Motor neuron (in vitro differentiated cells): Measurements from ENCODE around the gene AKAP12. TPM values are rescaled to one million over a fixed set of nuclear protein-coding genes. Genes with fewer than 3 reads are reported as not detected.

Source experiments
- ATAC-seq, 8 experiments: fragments of 200-7000 bp; cut with Tn5 transposase; replicated peaks in 6 of 8; 2 replicates each; pipeline ENCODE4 v1.8.0; 2021; ENCODE audit warnings: mild to moderate bottlenecking in 8 of 8, moderate library complexity in 8 of 8
- H3K27ac ChIP-seq, 2 donors: fragments of 250-450 bp; sonication (Bioruptor Pico); 2 replicates each; pipeline ENCODE4 v1.9.0; 2021; ENCODE audit warnings: antibody characterized with exemption in 2 of 2, mild to moderate bottlenecking in 2 of 2, moderate library complexity in 1 of 2
- H3K4me1 ChIP-seq, 2 donors: fragments of 250-450 bp; sonication (Bioruptor Pico); replicated peaks in 1 of 2; 2 replicates each; pipeline ENCODE4 v1.6.1; 2021; ENCODE audit warnings: antibody characterized with exemption in 2 of 2, mild to moderate bottlenecking in 2 of 2, moderate library complexity in 1 of 2
- H3K4me3 ChIP-seq, 5 donors: fragments of 250-450 bp; sonication (Bioruptor Pico); 2 replicates each; pipeline ENCODE4 v1.9.0; 2021; ENCODE audit warnings: antibody characterized with exemption in 5 of 5, mild to moderate bottlenecking in 5 of 5, moderate library complexity in 4 of 5
- WGBS, 10 experiments: fragments of 450-650 bp; shearing (Covaris generic); methylation state at CpG; one replicate each; pipeline ENCODE4 v1.0.0; 2022; 5-methylcytosine and 5-hydroxymethylcytosine counted together
- in situ Hi-C, 9 experiments: fragments of 400-800 bp; cut with MboI; loops; one replicate each; pipeline ENCODE4 v1.15.0; 2021; ENCODE audit warnings: low sequenced_read_pairs in 9 of 9, low pct_unique_long_range_greater_than_20kb in 2 of 9; ENCODE audit not compliant: unreplicated experiment in 9 of 9
- total RNA-seq, 8 experiments: library from RNA; unstranded; fragments of 300-600 nt; gene quantifications; 2 replicates each; pipeline versions ENCODE4 v1.2.3 to v1.2.4, GENCODE V29; 2022

Gene AKAP12
- total RNA-seq, 8 experiments from 2014 or later = 71.1 to 553 (median 180) TPM

DNA sequence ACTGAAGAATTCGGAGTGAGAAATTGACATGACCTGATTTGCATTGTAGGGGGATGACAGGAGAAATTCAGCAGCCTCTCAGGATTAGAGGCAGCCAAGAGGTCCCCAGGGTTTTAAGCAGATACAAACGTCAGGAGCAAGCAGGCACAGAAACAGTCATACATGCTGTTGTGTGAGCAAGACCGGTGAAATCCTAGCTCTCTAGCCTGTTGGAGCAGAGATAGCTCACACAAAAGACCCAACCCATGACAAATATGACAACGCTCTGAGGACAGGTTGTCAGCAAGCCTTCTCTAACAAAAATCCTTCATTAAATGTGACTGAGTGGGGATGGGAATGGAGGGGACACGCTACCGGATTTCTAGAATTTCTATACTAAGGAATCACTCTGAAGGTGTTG is 23.0 kb upstream of the AKAP12 start:
- ATAC-seq = peak in 5 of 8 experiments; percentile 52 to 87 (median 69)
- H3K27ac ChIP-seq = peak overlapping the region in 1 of 2 donors; percentile 23
- H3K4me3 ChIP-seq = no peak overlapping the region
- H3K4me1 ChIP-seq = peaks cover 9 to 10% of the 10 kb centered on the region in 2 donors
- in situ Hi-C loops = no loop called here
- 36 to 93% (median 53%) methylated on average over 2 to 4 of the region's 6 CpGs; no CpG with 5 or more reads in 2 of the 10 experiments for WGBS, 10 experiments

DNA sequence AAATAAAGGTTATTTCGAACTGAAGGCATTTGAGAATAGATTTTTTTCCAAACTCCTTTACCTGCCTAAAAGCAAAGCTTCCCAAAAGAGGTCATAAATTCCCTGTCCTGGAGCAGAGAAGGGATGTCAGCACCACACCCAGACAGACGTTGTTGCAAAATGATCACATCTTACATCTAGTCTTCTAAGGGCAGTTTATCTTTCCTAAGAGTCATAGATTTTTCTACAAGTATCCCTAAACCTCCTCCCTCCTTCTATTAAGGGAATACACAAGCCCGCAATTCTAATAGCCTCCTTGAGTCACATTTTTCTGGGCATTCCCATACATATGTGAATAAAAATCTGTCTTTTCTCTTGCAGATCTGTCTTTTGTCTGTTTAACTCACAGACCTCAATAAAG is 20.6 kb upstream of the AKAP12 start:
- Histone ChIP-seq H3K4me3 (no peak overlapping the region), H3K27ac (no peak overlapping the region), H3K4me1 (peaks cover 9 to 10% of the 10 kb centered on the region in 2 donors)
- in situ Hi-C loops = no loop called here
- WGBS, 10 experiments = 9 to 100% (median 84%) methylated on average over 1 to 3 of the region's 3 CpGs; no CpG with 5 or more reads in 1 of the 10 experiments
- peak in 2 of 8 experiments; percentile 58 to 86 for ATAC-seq

GRCh38 chr6:151224076-151224475 is 15.7 kb upstream of the AKAP12 start:
- Histone ChIP-seq H3K4me1 (no peaks in the 10 kb centered on the region), H3K27ac (no peak overlapping the region), H3K4me3 (no peak overlapping the region)
- in situ Hi-C loops = no loop called here
- no peak for ATAC-seq

- H3K4me1 ChIP-seq = peaks cover 0 to 3% of the 10 kb centered on the region in 2 donors
- H3K4me3 ChIP-seq = no peak overlapping the region
- WGBS, 10 experiments = 68 to 100% (median 92%) methylated on average over 1 to 9 of the region's 11 CpGs
- no peak for ATAC-seq
- in situ Hi-C loops = no loop called here
- H3K27ac ChIP-seq = no peak overlapping the region
Measured at GRCh38 chr6:151225919-151226318, 13.8 kb upstream of the AKAP12 start.

DNA sequence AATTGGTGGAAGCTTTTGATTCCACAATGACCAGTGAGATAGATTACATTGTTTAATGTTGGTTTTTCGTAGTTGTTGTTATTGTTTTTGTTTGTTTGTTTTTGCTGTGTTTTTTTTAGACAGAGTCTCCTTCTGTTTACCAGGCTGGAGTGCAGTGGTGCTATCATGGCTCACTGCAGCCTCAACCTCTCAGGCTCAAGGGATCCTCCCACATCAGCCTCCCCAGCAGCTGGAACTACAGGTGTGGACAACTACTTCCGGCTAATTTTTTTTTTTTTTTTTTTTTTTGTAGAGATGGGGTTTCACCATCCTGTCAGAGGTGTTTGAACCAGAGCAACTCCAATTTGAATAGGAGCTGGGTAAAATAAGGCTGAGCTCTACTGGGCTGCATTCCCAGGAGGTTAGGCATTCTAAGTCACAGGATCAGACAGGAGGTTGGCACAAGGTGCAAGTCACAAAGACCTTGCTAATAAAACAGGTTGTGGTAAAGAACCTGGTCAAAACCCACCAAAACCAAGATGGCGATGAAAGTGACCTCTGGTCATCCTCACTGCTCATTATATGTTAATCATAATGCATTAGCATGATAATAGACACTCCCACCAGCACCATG is 10.9 kb upstream of the AKAP12 start:
- WGBS, 10 experiments = 60 to 100% (median 87%) methylated on average over 1 to 3 of the region's 3 CpGs; no CpG with 5 or more reads in 2 of the 10 experiments
- in situ Hi-C loops = no loop called here

DNA sequence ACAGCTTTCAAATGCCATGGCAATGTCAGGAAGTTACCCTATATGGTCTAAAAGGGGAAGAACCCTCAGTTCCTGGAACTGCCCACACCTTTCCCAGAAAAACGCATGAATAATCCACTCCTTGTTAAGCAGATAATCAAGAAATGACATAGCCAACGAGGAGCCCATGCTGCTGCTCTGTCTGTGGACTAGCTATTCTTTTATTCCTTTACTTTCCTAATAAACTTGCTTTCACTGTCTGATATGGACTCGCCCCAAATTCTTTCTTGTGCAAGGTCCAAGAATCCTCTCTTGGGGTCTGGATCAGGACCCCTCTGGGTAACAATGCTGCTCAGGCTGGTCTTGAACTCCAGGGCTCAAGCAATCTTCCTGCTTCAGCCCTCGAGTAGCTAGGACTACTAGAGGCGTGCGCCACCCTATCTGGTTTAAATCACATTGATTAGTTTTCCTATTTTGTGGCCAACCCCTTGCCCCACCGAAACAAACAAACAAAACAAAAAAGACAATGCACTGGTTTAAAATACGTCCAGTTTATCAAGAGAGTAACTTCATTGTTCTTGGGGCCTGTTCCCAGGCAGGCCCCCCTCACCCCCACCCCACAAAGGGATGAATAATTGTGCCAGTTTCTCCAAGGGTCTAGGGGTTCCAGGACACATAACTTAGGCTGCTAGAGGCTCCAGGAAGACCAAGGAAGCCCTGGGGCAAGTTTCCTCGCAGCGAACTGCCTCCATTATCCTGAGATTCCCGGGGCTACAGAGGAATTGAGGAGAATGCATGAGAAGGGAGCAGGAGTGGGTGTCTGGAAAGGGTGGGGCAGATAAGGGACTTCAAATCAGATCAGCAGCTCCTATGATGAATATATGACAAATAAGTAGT is 10.1 kb upstream of the AKAP12 start:
- H3K4me3 ChIP-seq = no peak overlapping the region

More for the DNA sequence above, 10.9 kb upstream of the AKAP12 start:
- Histone ChIP-seq H3K27ac (no peak overlapping the region), H3K4me1 (peaks cover 0 to 3% of the 10 kb centered on the region in 2 donors), H3K4me3 (no peak overlapping the region)
- ATAC-seq = no peak

DNA sequence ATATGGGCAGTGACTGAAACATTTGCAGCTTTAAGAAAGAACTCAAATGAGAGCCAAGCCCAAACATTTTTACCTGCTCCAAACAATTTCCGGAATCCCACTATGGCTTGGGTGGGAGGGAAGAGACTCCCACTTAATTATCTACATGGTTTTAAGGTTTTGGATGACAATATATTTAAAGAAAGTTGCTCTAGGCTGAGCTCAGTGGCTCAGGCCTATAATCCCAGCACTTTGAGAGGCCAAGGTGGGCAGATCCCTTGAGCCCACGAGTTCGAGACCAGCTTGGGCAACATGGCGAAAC is 9.5 kb upstream of the AKAP12 start:
- WGBS, 10 experiments = 80 to 100% (median 100%) methylated on average over 1 to 2 of the region's 4 CpGs; no CpG with 5 or more reads in 5 of the 10 experiments
- Histone ChIP-seq H3K4me3 (no peak overlapping the region), H3K27ac (no peak overlapping the region), H3K4me1 (peaks cover 0 to 3% of the 10 kb centered on the region in 2 donors)
- ATAC-seq = no peak
- in situ Hi-C loops = no loop called here

More for the DNA sequence above, 10.1 kb upstream of the AKAP12 start:
- ATAC-seq = peak in 3 of 8 experiments; percentile 61 to 90 (median 89)
- in situ Hi-C loops = no loop called here
- H3K27ac ChIP-seq = no peak overlapping the region
- H3K4me1 ChIP-seq = peaks cover 0 to 3% of the 10 kb centered on the region in 2 donors
- 67 to 95% (median 84%) methylated on average over 1 to 8 of the region's 11 CpGs; no CpG with 5 or more reads in 1 of the 10 experiments for WGBS, 10 experiments

- ATAC-seq = no peak
- H3K4me1 ChIP-seq = peaks cover 0 to 3% of the 10 kb centered on the region in 2 donors
- no peak overlapping the region for H3K4me3 ChIP-seq
- H3K27ac ChIP-seq = no peak overlapping the region
- WGBS, 10 experiments = 43 to 100% (median 92%) methylated on average over 1 of the region's 1 CpG; no CpG with 5 or more reads in 3 of the 10 experiments
- in situ Hi-C loops = no loop called here
Measured at GRCh38 chr6:151232899-151233298, 6.9 kb upstream of the AKAP12 start.

DNA sequence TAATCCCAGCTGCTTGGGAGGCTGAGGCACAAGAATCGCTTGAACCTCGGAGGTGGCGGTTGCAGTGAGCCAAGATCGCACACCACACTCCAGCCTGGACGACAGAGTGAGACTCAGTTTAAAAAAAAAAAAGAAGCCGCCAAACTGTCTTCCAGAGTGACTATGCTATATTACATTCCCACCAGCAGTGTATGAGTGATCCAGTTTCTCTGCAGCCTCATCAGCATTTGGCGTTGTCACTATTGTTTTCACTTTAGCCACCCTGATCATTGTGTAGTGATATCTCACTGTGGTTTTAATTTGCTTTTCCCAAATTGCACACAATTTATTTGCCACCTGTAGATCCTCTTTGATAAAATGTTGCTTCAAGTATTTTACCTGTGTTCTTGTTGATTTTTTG is 6.0 kb upstream of the AKAP12 start:
- in situ Hi-C loops = no loop called here
- no peak overlapping the region for H3K4me3 ChIP-seq
- peak in 1 of 8 experiments; percentile 37 for ATAC-seq
- WGBS, 10 experiments = 71 to 100% (median 94%) methylated on average over 1 to 7 of the region's 7 CpGs
- no peak overlapping the region for H3K27ac ChIP-seq
- peaks cover 0 to 3% of the 10 kb centered on the region in 2 donors for H3K4me1 ChIP-seq

- 72 to 100% (median 87%) methylated on average over 1 to 6 of the region's 6 CpGs for WGBS, 10 experiments
- no peak overlapping the region for H3K27ac ChIP-seq
- no peak for ATAC-seq
- in situ Hi-C loops = no loop called here
- H3K4me1 ChIP-seq = peaks cover 7 to 12% of the 10 kb centered on the region in 2 donors
- H3K4me3 ChIP-seq = no peak overlapping the region
Measured at GRCh38 chr6:151236668-151237401, 2.9 kb upstream of the AKAP12 start.

- in situ Hi-C loops = no loop called here
- peak overlapping the region; percentile 87 to 96 for H3K27ac ChIP-seq
- peak overlapping the region; percentile 55 to 97 (median 79) for H3K4me3 ChIP-seq
- ATAC-seq = peak; percentile 80 to 90 (median 86)
- 0 to 2% (median 0%) methylated on average over 1 to 11 of the region's 60 CpGs; no CpG with 5 or more reads in 7 of the 10 experiments for WGBS, 10 experiments
- H3K4me1 ChIP-seq = peaks cover 27 to 33% of the 10 kb centered on the region in 2 donors
Measured at GRCh38 chr6:151240036-151240685, 394 bp downstream of the AKAP12 start.

- H3K27ac ChIP-seq = peak overlapping the region; percentile 87 to 96
- peak overlapping the region; percentile 55 to 97 (median 79) for H3K4me3 ChIP-seq
- in situ Hi-C loops = no loop called here
- ATAC-seq = peak; percentile 8 to 55 (median 27)
- WGBS, 10 experiments = 0 to 20% (median 4%) methylated on average over 1 to 24 of the region's 68 CpGs; no CpG with 5 or more reads in 1 of the 10 experiments
- peaks cover 27 to 33% of the 10 kb centered on the region in 2 donors for H3K4me1 ChIP-seq
Measured at GRCh38 chr6:151240791-151241642, 1.2 kb downstream of the AKAP12 start.
